HG03354 (cell line): ENCODE results near the gene STIM2.

Source experiments
- ATAC-seq: cut with Tn5 transposase; IDR thresholded peaks from one replicate; pipeline ENCODE4 v1.9.1; 2021; ENCODE audit warnings: mild to moderate bottlenecking; ENCODE audit not compliant: unreplicated experiment, poor library complexity, severe bottlenecking

The STIM2 gene

GRCh38 chr4:27057662-27058061 is 197.0 kb downstream of the STIM2 start:
- ATAC-seq: no peak

DNA sequence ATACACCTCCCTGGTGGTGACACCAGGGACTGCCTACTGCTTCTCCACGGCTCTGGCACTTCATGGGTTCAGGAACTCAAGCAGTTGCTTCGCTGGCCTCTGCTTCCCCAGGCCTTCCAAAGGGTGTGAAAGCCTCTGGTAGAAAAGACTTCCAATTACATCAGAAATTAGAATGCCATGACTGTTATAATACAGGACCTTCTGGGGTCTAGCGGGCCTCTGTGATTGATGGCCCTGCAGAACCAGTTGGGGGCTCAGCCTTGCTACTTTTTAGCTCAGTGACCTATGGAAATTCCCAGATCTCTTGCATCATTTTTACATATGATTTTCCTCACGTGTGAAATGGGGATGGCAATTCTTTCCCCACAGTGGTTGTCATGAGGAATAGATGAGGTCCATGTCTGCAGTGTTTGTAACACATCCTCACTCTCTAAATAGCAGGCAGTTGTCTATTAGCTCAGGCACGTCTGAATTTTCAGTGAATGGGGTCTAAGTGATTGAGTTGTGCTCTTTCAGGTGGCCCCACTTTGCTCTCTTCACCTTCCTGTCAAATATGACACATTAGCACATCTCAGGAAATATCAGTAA is 198.3 kb downstream of the STIM2 start:
- no peak for ATAC-seq

DNA sequence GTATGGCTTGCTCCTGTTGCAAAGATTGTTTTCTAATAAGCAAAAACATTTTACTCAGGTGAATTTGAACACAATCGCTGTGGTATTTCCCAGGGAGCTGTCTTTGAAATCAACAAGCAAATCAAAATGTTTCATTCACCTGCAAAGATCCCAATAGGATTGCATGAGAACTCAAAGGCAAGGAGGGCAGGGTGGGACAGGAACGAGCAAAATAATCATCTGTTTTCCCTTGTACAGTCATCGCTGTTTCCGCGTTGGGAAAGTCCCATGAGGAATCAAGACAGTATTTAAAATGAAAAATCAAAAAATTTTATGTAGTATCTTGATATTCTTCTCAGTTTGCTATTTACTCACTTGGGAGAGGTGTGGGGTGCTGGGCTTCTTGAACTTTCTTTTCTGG is 198.8 kb downstream of the STIM2 start:
- ATAC-seq: no peak

DNA sequence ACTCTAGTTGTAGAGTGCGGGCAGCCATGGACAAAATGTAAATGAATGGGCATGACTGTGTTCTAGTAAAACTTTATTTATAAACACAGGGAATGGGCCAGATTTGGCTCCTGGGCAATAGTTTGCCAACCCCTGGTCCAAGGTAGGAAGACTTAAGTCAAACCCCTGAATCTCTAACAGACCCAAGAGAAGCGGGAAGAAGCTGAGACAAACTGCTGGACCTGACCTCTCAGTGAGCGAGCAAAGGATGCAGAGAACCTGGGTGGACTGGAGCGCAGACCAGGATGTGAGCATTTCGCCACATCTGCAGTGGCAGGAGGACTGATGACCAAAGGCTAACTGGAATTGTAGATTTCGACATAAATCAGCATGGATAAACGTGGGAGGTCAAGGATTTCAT is 201.6 kb downstream of the STIM2 start:
- ATAC-seq: no peak

GRCh38 chr4:27066591-27066990 is 205.9 kb downstream of the STIM2 start:
- no peak for ATAC-seq

GRCh38 chr4:27068151-27068867 is 207.7 kb downstream of the STIM2 start:
- no peak for ATAC-seq
